ENCODE results near the gene TAF1A.
"Not testable (repeated sequence)": the region's sequence is repeated elsewhere in the genome, so short reads cannot be mapped to it uniquely, and the experiment has no call there.

The TAF1A gene

DNA sequence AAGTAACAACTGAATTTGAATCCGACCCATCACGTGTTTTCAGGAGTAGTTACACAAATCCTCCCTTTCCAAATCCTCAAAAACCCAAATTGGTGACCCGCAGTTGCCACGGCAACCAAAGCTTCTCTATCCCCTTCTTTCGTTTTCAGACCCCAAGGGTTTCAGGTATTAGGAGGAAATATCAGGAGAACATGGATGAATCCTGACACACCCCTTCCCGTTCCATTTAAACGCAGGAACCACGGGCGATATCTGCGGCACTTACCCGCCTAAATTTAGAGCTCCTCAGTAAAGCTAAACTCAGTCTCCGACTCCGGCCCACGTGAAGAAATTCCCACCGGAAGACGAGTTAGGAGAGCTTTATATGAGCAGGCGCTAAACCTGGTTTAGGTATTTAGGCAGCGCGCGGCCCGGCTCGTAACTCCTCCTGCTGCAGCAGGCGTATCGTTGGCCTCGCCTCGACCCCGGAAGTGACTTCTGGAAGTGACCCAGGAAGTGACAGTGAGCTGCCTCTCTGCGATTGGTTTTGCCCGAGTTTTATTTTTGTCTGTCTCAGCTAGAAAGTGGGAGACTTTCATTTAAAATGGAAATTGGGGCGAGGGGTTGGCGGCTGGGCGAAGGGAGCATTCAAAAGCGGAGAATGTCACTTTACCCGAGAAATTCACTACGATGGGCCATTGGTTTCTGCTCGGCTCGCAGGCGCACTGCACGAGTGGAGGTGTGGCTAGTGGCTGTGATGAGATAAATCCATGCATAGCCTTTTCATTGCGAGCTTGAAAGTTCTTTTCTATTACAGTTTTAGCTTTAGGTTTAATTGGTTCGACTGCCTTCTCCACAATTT lies at the start of gene TAF1A:
TSS of gene TAF1A (minus strand) at position 472 of the 841 bp plus-strand sequence.
- peak; percentile 47 for DNase-seq

DNA sequence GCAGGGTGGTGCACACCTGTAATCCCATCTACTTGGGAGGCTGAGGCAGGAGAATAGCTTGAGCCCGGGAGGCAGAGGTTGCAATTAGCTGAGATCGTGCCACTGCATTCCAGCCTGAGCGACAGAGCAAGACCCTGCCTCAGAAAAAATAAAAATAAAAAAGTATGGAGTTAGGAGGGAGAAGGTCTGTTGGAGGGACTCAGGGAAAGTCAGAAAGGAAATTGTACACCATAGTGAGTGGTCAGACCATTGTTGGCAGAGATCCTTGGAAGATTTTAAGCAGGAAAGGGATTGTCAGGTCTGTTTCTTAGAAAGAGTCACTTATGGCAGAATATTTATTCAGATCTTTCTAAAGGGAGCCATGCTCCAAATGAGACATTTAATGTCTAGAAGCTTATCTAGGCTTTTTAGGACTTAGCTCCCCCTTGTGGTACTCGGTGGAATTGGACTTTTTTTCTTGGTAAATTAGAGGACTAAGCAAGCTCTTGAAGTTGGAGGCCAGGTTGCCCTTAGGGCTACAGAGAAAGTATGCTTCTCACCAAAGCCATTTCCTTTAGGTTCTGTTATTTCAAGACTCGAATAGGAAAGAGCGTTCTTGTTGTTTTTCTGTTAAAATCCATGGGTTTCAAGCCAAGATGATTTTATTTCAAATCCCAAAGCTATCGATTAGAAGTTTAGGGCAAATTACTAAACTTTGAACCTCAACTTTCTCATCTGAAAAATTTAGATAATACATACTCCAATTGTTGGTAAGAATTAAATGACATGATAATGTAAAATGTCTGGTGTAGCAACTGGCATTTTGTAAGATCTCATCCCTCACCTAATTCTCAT lies 44.7 kb upstream of the TAF1A start:
- no peak for DNase-seq

DNA sequence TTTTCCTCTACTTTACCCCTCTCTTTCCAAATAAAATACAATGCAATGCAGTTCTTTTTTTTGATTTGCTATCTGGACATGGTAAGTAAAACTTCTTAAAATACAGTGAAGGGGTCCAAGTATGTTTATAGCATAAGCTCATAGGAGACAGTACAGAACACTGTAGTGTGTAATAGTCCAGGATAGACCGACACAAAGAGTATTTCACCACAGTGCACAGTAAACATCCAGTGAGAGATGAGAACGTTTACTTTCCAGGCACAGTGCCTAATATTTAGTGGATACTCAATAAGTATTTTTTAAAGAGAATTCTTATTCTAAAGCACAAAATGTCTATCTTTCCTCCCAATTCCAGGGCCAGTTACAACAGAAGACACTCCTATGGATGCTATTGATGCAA lies 43.0 kb upstream of the TAF1A start:
- DNase-seq: no peak

DNA sequence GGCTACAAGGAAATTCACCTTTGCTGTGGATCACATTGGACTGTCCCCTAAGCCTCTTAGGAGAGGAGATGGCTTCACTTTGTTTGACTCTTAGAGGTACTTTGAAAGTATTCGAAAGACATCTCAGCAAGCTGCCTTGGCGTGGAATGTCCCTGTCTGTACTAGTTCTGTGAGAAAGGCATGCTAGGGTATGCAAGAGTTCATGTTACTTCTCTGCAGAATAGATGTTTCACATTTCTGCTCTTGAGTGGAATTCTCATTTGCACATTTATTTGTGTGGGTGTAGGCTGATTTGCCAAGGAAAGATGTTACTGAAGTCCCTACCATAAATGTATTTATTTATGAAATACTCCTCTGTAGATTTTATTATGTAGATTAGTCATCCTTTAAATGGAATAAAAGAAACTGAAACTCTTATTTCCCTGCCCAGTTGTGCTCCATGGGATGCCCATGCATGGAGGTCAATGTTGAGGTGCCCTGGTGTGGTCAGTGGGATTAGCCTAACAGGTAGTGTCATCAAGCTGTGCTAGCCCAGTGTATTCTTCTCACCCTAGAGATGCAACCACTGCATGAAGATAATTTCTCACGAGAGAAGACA lies 42.0 kb upstream of the TAF1A start:
- DNase-seq: no peak

DNA sequence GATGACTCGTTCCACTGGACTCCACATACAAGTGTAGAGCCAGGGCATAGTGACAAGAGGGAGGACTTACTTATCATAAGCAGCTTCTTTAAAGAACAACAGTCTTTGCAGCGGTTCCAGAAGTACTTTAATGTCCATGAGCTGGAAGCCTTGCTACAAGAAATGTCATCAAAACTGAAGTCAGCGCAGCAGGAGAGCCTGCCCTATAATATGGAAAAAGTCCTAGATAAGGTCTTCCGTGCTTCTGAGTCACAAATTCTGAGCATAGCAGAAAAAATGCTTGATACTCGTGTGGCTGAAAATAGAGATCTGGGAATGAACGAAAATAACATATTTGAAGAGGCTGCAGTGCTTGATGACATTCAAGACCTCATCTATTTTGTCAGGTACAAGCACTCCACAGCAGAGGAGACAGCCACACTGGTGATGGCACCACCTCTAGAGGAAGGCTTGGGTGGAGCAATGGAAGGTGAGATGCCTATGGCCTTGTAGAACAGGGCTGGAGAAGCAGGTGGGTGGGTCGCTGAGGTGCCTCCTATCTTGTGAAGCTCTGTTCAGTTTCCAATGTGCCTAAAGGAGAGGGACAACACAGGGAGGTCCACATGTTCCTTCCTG lies 40.3 kb upstream of the TAF1A start:
- no peak for DNase-seq

DNA sequence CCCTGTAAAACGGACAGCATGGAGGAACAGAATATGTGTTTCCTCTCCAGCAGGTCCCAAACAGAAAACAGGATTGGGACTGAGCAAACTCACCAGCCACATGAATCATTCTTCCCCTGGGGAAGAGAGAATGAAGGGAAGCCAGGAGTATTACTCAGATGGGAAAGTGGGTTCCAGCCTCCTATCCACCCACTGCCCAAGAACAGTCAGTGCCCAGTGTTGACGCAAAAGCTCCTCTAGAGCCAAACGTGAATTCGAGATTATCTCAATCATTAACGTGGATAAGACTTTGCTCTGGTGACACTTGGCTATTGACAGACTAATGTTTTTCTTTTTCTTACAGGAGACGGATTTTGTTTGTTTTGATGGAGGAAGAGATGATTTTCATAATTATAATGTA lies 37.5 kb upstream of the TAF1A start:
- no peak for DNase-seq

DNA sequence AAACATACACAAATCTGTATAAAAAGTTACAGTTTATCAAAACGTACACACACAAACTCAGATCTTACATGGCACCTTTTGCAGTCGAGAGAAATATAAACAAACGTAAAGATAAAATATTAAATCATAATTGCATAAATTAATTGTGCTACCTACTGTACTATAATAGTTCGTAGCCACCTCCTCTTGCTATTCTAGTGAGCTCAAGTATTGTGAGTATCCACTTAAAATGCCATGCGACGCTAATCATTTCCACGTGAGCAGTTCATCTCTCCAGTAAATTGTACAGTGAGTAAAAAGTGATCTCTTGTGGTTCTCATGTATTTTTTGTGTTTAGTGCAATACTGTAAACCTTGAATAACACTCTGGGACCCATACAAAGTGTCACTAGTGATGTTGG lies 34.5 kb upstream of the TAF1A start:
- DNase-seq: no peak

DNA sequence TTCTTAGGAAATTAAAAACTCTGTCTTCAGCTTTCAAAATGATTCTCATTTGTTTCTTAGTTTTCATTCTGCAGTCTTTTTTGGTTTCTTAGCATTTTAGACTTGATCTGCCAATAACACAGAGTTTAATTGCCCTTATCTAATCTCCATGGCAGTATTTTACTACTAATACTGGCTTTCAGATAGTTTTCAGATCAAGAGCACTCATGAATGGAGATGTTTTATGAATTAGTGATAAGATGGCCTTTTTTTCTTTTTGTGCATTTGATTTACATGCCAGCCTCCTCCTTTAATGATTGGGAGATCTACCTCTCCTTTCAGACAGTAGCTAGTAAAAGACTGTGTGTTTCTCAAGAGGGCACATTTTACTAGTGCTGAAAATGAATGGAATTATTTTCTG lies 33.7 kb upstream of the TAF1A start:
- no peak for DNase-seq

DNA sequence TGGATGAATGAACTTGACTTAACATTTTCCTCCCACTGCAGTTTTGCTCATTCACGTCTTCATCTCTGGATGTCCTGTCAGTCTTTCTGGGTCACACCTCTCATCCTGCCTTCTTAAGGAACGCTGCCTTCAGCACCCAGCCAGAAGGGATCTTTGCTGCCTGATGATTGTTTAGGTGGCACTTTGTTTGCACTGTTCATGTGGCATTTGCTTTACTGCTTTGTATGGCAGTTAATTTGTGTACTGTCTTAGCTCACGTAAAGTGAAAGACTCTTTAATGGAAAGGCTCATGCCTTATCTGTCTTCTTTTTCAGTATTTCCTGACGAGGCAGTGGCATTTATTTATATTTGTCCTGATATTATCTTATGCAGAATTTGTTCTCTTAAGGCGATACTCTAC lies 33.0 kb upstream of the TAF1A start:
- no peak for DNase-seq

DNA sequence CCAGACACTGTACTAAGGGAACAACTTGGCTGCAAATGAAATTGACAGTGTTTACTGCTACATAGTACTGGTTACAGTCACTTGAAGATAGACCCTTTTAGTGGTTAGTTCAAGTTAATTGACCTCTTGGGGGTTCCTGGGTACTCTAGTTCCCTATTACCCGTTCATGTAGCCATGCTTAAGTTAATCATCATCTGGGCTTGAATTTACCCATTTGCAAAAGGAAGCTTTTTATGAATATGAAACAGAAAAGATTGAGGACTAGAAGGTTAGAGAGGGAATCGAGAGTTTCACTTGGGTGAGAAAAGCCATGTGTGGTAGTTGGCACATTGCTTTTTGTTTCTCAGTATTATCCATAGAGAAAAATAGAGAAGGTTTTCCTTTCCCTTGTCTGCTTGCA lies 30.8 kb upstream of the TAF1A start:
- DNase-seq: no peak

DNA sequence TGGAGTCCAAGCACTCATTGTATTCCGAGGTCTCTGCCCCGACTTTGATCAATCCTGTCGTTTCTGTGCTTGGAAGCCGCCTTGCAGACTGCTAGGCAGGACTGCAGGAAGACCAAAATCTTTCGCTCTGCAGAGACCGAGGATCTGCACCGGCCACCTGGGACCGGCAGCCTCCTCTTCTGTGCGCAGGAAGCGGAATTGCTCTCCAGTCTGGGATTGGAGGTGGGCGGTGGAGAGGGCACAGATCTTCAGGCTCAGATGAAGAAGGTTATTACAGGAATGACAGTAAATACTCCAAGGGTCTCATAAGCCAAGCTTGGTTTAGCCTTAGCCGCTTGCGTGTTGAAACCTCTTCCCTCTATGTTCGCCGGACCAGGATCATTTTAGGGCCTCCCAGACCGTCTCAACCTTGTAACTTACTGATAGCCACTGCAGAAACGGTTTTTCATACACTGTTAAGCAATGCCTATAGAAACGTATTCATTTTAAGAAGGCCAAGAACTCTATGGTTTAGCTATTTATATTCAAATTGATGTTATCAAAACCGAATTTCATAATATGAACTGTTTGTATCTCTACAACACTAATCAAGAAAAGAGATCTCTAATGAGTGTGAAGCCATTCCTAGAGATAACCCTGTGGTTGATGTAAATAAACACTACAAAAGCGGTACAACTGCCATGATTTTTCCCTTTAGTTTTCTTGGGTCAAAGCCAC lies 29.3 kb upstream of the TAF1A start:
- DNase-seq: no peak

DNA sequence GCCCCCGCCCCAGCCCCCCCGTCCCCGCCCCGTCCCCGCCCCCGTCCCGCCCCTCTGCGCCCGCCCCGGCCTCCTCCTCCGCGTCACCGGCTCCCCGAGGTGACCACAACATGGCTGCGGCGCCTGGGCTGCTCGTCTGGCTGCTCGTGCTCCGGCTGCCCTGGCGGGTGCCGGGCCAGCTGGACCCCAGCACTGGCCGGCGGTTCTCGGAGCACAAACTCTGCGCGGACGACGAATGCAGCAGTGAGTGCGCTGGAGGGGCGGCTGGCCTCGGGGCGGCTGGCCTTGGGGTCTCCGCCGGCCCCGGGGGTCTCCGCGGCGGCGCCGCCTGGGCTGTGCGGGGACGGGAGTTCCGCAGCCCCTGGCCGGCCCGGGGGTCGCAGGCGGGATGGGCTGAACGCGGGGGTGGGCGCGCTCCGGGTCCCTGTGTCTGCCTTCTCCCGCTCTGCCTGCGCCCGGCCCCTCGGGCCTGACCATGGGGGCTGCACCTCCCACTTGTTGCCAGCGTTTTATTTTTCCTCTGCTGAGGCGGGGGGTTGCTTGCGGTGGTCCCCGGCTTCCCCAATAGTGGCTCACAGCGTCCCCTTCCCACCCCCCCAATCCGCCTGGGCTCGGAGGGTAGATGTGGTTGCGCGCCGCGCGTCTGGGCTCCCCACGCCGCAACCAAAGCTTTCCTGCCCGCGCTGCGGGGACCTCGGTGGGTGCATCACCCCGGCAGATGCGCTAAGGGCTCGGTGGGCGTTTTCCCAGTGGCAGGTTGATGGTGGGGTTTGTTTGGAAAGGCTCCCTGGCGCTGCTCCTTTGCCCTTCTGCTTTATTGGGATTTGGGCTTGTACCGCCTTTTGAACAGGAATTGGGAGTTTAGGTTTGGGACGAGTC lies 28.5 kb upstream of the TAF1A start, which contains the start of gene MIA3:
TSS of gene MIA3 (plus strand) at position 97 of the 879 bp plus-strand sequence. CDS start at position 111, 14 bp downstream.
- DNase-seq: no peak

DNA sequence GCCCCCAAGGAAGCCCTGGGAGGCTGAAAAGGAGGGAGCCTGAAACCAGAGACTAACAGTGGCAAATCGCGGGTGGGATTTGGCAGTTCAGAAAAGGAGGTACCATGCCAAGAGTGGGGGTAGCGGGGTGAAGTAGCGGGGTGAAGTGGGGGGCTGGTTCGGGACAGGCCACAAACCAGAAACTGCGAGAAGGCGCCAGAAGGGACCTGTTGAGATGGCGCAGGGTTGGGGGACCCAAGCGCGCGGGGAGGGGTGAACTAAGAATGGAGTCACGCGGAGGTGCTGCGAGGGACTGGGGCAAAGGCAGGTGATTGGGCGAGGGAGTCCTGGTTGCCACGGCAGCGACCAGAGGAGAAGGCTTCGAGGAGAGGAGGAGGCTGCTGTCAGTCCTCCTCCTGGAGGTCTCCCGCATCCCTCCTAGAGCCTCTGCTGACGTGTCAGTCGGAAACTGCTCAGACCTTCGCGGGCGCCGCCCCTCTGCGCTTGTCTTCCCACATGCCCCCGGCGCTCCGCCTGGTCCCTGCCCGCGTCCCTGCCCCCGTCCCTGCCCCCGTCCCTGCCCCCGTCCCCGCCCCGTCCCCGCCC lies 27.7 kb upstream of the TAF1A start:
- DNase-seq: peak; percentile 87

DNA sequence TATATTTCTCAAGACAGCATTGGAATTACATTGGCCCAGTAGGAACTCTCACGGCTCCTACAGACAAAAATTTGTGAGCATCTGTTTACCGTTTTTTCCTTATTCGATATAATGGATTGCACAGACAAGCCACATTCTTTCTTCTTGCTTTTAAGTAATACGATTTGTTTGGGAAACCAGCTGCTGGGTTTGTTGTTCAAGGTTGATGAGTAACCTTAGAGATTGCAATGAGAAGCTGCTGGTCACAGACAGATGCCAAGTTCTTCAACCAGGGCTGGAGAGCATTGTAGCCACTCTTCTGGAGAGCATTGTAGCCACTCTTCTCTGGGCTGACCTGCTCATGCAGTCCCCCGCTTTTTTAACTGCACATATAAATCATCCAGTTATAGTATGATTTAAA lies 26.8 kb upstream of the TAF1A start:
- DNase-seq: no peak

DNA sequence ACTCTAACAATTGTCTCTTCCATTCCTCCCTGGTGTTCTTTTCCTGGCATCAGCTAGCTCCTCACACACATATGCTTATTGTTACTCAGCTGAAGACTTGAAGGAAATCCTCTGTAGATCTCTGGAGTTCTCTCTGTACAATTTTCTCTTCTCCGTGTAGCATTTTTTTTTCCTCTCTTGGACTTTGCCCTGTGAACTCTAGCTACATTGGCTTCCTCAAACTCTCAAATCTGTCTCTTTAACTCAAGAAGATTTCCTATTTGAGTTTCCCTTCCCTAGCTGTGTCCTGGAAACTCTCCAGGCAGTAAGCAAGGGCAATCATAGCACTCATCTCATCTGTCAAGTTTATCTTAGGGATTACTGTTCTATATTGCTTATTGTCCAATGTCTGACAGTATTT lies 23.9 kb upstream of the TAF1A start:
- no peak for DNase-seq

DNA sequence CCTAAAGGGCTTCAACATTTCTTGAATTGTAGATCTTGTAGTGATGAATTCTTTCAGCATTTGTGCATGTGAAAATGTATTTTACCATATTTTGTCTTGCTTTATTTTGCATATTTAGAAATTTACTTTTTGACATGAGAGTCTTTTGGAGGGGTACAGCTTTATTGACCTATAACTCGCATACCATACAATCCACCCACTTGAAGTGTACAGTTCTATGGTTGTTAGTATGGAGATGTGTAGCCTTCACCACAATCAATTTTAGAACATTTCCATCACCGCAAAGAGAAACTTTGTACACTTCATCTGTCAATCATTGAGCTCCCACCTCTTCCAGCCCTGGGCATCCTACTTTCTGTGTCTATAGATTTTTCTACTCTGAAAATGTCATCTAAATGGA lies 21.0 kb upstream of the TAF1A start:
- DNase-seq: no peak

DNA sequence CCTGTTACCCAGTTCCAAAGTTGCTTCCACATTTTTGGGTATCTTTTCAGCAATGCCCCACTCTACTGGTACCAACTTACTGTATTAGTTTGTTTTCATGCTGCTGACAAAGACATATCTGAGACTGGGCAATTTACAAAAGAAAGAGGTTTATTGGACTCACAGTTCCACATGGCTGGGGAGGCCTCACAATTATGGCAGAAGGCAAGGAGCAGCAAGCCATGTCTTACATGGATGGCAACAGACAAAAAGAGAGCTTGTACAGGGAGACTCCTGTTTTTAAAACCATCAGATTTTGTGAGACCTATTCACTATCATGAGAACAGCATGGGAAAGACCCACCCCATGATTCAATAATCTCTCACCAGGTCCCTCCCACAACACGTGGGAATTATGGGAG lies 19.4 kb upstream of the TAF1A start:
- not testable (repeated sequence) for DNase-seq

DNA sequence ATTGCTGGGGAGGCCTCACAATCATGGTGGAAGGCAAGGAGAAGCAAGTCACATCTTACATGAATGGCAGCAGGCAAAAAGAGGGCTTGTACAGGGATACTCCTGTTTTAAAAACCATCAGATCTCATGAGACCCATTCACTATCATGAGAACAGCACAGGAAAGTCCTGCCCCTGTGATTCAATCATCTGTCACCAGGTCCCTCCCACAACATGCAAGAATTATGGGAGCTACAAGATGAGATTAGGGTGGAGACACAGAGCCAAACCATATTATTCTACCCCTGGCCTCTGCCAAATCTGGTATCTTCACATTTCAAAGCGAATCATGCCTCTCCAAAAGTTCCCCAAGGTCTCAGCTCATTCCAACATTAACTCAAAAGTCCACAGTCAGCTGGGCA lies 17.0 kb upstream of the TAF1A start:
- DNase-seq: no peak

DNA sequence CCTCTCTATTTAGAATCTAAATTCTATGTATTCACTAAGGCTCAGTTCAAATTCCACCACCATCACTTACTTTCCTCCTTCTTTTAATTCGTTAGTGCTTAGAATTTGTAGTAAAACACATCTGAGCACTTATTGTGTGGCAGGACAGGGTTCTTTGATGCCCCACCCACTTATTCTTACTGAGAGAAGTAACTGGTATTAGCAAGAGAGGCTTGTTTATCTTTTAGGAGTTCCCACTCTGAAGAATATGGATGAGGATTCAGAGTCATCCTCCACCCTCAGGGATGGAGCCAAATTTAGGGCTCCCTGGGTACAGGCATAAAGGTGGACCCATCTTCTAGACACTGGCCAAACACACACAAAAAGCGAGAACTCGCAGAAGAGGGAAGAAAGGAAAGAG lies 11.5 kb upstream of the TAF1A start:
- no peak for DNase-seq

DNA sequence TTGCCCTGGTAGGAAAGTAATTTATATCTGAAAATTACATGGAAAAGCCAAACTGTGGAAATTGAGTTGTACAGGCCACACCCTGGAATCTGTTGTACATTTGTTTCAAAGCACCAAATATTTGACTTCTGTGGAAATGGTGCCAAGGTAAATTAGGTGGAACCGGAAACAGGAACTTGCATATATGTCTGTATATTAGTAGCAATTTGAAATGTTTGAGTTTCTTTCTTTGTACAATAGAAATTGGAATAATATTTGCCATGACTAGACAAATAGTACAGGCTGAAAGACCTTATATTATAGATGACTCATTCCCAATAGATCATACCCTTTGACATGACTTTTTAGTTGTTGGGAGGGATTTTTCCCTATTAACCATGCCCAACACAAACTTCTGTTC lies 10.5 kb upstream of the TAF1A start:
- DNase-seq: peak; percentile 7

DNA sequence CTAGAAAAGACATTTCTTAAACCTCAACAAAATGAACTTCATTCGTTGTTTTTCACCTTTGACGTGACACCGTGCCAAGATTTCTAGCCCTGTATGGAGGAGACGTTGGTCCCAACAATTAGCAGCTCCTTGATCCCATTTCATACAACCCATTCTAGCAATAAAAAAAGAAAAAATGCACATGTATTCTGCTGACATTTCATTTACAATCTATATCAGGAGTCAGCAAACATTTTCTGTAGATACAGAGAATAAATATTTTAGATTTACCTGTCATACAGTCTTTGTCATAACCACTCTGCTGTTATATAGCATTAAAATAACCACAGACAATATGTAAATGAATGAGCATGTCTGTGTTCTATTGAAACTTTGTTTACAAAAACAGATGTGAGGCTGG lies 7.0 kb upstream of the TAF1A start:
- DNase-seq: no peak
